Limb (tissue), 2 donors: ENCODE data around the gene EVI5.
"Not testable (repeated sequence)": the region's sequence is repeated elsewhere in the genome, so short reads cannot be mapped to it uniquely, and the experiment has no call there.

ENCODE experiments used
- DNase-seq, 2 donors: peaks; one replicate each; pipeline ENCODE4 v3.0.0-alpha.2; 2016; ENCODE audit errors: extremely low spot score in 2 of 2

The EVI5 gene

DNA sequence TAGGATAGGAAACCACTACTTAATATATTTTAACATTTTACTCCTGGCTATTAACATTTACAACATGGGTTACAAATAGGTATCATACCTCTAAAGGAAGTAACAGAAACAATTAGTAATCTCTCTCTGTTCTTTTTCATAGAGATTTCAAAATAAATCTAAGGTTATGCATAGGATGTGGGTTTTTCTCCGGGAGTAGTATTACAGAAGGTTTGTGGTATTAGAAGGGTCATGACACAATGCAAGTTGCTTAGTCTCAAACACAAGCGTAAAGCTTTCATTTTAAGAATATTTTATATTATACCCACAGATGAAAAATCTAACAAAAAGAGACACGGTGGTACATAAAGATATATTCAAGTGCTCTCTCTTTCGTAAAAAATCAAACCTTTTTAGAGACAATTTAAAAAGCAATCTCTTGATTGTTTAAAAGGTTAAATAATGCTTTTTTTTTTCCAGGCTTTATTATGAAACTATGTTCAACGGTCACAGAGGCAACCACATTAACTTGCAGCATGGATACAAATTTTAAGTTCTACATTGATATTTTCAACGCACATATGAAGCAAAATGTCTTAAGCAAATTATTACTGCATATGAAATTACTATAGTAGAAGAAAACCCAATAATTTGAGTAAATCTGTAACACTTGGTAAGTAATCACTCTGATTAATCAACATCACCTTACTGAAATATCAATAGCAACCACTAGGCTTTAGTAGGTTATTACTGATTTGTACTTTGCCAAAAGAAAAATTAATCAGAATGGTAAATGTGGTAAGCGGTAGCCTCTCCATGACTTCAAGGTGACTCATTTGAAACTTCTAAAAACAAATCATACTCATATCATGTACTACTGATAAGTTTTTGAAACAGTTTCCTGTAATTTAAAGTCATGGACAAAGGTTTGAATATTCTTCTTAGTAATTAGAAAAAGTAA is 200.8 kb downstream of the EVI5 start:
- no peak for DNase-seq

DNA sequence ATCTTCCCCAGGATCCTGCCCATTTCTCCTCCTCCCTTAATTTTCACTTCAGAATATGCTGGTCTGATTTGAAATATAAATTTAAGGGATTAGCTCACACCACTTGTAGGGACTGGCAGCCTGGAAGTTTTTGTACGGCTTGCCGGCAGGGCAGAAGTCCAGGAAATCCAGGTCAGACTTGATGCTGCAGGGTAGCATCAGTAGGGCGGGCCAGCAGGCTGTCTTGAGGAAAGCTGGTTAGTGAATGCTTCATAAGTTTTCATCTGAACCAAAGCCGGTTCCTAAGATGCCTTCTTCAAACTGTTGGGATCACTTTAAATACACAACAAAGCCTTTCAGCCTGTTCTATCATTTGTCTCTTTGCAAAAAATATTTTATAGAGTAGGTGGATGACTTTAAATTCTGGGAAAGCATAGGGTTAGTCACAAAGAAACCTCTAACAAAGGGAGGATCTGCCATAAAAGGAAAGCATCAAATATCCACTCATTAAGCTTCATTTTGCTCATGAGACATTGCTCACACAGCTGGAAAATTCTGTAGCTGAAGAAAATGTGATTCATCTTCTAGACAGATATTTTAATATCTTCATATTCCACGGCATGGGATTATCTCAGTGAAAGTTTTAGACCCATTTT is 207.5 kb downstream of the EVI5 start:
- DNase-seq = no peak

DNA sequence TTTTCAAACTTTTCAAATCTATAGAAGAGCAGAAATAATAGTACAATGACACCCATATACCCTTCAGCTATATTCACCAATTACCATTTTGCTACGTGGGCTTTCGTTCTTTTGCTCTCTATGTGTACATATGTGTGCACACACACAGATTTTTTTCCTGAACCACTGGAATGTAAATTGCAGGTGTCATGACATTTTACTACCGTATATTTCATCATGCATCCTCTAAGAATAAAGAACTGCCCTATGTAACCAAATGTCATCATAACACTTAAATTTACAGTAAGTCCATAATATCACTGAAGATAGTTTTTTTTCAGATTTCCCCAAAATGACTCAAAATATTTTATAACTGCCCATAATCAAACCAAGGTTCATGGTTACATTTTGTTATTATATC is 209.8 kb downstream of the EVI5 start:
- DNase-seq = no peak

DNA sequence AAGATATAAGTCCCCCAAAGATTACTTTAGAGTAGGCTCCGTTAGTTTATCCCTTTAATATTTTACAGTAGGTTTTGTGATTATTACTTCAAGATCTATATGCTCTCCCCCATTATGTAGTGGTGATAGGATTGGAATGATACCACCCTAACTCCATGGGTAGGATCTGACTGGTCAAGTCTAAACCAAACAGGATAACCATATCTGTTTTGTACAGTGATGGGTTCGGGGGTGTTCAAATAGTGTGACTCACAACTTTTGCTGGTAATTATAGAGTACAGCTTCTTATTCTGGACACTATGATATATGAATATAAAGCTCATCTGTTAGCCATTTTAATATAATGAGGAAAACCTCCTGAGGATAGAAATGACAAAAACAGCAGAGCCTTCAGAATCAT is 212.4 kb downstream of the EVI5 start:
- no peak for DNase-seq

DNA sequence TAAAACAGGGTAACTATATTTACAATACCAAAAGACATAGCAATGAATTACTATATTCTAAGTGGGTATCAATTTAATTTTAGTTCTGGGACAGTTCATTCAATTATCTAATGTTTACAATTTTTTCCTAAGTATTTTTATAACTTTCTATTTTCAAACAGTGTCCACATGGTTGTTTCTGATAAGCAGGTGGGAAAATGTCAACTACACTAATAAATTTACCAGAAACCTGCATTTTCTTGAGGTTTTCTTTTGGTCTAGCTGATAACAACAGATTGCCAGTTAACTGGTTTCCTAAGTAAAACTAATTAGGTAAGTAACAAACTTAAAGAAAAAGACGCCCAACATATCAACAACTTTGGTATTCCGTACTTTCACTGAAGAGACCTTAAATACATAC is 213.3 kb downstream of the EVI5 start:
- no peak for DNase-seq

DNA sequence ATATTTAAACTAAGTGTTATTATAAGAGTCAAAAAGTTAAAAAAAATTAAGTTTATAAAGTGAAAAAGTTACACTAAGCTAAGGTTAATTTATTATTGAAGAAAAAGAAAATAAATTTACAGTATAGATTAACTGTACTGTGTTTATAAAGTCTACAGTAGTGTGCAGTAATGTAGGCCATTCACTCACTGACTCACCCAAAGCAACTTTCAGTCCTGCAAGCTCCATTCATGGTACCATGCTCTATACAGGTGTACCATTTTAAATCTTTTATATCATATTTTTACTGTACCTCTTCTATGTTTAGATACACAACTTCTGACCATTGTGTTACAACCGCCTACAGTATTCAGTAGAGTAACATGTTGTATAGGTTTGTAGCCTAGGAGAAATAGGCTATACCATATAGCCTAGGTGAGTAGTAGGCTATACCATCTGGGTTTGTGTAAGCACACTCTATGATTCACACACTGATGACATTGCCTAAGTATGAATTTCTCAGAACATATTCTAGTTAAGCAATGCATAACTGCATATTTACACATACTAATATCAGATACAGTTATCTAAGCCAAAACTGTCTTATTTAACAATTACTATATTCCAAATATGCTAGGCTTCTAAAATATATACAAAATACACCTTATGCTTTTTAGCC is 217.6 kb downstream of the EVI5 start:
- no peak for DNase-seq

DNA sequence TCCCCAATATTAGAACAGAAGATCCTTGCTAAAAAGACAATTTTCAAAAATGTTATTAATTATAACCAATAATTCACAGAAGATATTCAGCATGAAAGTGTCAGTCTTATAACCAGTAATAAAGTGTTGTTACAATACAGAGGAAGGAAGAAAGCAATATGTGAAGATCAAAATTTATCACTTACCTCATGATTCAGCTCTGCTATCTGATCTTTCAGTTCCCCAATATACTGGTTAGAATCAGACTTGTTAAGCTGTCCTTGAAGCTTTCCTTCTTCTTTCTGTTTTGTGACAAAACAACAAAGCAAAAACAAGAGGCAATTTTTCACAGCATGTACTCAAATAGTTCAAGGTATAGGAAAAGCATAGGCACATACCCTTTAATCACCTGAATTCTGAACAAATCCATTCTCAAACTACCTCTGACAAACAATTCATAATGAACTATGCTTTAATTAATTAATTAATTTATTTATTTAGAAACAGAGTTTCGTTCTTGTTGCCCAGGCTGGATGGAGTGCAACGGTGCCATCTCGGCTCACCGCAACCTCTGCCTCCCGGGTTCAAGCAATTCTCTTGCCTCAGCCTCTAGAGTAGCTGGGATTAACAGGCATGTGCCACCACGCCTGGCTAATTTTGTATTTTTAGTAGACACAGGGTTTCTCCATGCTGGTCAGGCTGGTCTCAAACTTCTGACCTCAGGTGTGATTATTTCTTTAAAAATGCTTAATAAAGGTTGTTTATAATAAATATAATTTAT is 221.3 kb downstream of the EVI5 start:
- DNase-seq = no peak

DNA sequence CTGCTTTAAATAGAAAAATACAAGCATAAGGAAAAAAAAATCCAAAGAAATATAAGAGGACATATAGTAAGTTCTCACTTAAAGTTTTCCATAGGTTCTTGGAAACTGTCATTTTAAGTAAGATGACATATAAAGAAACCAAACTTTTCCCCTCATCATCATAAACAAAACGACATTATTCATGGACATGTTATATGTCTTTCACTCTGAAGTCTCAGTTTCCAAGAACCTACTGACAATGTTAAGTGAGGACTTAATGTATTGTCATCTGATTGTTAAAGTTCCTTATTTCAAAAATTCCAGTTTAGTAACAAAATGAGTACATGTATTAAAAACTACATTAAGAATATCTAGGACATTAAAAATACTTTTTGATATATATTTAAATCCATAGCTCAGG is 228.6 kb downstream of the EVI5 start:
- no peak for DNase-seq

DNA sequence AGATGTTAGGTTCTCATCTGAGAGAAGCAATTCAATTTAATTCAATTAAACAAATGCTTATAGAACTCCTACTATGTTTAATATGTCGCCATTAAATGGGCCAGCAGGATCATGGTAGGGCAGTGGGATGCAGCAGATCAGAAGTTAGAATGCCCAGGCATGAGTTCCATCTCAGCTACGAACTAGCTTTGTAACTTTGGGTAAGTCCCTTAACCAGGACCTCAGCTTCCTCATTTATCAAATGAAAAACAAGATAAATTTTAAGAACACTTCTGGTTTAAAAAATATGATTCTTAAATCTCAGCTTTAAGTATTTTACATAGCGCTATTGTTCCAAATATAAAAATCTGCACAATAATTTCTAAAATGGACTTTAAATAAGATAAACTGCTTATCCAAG is 230.7 kb downstream of the EVI5 start:
- DNase-seq = no peak

DNA sequence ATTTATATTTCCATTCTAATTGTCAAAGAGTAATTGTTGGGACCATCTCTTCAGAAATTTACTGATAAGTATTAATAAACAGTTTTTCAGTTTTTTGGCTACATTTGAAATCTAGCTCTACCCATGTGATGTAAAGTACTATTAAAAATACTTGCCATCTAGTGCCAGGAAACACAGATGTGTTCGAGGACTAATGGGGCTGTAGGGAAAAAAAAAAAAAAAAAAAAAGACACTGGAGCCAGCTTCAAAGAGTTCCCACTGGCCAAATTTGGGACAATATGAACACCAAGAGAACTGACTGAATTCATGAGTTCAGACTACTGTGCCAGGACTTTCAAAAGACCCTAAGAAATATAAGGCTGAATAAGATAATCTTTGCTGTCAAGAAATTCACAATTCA is 233.0 kb downstream of the EVI5 start:
- DNase-seq = no peak

DNA sequence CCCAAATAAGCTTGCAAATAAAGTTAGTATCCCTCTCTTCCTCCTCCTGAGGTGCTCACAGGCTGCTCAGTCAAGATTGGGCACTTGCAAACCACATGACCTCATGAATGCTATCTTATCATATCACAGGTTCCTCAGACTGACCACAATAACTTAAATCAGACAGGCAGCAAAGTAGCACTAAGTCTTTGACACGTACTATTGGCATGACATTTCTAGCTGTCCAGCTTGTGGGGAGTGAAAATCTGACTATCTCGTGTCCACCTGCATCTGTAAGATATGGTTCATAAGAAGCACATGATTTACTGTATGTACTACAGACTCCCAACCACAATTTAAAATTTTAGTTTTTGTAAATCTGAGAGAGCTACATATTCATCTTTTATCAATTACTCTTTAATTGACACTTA is 240.1 kb downstream of the EVI5 start:
- no peak for DNase-seq

DNA sequence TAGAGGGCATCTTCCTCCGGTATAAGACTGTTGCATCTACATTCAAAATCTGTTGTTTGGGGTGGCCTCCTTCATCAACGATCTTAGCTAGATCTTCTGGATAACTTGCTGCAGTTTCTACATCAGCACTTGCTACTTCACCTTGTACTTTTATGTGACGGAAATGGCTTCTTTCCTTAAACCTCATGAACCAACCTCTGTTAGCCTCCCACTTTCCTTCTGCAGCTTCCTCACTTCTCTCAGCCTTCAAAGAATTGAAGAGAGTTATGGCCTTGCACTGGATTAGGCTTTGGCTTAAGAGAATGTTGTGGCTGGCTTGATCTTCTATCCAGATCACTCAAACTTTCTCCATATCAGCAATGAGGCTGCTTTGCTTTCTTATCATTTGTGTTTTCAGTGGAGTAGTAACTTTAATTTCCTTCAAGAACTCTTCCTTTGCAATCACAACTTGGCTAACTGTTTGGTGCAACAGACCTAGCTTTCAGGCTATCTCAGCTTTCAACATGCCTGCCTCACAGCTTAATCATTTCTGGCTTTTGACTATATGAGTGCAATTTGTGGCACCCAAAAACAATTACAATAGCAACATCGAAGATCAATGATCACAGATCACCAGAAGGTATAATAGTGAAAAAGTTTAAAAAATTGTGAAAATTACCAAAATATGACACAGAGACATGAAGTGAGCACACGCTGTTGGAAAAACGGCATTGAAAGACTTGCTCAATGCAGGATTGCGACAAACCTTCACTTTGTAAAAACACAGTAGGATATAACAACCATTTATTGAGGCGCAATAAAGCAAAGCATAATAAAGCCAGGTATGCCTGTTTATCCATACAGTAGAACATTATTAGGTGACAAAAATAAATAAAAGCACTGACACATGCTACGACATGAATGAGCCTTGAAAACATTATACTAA is 241.5 kb downstream of the EVI5 start:
- DNase-seq = no peak

DNA sequence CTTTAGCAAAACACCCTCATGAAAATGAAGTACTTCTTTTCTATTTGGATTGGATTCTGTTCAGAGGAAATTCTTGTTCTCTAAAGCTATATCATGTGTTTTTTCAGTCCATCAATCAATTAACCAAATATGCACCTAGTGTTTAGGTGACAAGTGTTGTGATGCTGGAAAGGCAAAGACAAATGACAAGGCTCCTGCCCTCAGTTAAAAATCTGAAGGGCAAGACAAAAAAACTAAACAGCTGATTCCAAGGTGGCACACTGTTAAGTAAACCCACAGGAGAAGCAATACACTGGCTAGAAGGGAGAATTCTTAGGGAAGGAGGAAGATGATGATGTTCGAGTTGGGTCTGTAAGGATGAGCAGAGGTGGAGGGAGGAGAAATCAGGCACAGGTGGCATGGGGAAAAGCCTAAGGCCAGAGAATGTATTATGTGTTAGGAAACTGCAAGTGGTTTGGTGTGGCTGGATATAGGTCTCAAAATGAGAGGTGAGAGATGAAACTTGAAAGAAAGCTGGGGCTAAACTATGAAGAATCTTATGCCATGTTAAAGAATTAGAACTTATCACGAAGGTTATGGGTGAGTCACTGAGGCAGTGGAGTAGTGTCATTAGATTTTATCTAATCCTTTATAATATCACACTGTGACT is 246.4 kb downstream of the EVI5 start:
- DNase-seq = no peak

DNA sequence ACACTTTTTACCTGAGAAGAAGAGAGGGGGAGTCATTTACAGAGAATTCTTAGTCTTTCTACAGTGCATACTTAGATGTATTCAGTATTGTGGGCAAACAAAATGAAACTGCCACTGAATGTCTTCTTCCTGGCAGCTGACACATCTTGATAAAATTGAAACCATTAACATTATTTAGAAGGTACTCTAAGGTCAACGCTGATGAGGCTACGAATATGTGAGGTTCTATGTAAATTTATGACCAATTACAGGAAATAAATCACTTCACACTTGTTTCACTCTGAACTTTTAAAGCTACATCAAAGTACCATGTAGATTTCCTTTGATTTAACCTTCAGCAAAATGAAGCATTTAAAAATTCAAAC is 246.9 kb downstream of the EVI5 start:
- no peak for DNase-seq

DNA sequence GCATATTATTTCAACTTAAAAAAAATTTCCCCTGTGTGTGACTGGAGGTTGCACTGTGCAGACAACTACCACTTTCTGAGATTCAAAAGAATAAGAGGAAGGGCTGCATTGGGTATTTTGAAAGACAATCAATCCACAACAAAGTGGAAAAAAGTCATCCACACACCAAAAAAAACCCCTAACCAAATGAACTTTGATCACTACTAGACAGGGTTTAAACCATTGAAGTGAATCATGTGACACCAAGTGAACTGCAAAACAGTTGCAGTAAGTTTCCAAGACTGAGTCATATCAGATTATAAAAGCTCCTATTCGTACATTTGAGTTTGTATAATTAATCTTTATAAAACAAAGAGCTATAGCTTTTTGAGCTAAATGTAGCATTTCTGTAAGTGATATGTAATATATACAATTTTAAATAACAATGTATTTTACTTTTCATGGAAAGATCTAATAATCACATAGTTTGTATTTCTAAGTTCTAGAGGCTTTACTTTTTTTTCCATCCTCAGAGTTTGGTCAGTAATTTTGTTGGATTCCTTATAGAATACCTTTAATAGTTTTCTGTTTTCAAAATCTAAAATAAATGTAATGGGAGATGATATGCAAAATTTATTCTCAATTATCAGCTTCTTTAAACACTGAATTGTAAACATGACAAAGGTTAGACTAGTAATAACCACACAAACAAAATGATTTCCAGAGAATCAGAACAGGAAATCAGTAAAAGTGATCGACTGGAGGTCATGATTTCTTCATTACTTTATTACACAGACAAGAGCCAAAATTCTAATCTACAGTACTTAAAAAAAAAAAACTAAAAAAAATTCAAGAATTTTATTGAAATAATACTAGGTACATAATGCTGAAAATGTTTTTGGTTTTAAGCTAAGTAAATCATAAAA is 247.7 kb downstream of the EVI5 start:
- no peak for DNase-seq

DNA sequence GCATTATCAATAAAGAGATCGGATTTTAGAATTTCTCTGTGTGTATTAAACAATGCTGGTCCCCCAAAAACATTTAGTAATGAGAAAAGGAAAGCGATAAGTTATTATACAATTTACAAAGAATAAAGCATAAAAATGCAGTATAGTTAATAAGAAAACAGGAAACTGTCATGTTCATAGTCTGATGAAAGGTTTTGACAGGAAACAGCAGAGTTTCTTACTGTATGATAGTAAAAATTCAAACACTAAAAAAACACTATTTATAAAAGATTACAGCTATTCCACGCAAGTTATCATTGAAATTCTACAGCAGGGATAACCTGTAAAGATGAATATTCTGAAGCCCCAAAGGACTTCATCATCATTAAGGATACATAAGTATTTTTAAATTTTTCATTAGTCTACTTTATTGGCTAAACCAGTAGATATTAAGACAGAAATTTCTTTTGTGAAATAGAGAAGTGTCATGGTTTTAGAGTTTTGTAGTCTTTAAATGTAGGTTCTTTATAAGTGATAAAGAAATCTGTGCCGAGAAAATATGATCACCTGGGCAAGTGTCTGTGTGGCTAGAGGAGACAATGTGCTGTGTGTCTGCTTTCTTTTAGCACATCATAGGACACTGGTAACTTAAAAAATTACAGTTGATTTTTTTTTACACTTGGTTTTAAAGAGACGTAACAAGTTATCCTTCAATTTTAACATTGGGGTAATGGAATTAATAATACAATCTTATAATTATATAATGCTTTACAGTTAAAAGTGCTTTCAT is 248.5 kb downstream of the EVI5 start:
- no peak for DNase-seq

DNA sequence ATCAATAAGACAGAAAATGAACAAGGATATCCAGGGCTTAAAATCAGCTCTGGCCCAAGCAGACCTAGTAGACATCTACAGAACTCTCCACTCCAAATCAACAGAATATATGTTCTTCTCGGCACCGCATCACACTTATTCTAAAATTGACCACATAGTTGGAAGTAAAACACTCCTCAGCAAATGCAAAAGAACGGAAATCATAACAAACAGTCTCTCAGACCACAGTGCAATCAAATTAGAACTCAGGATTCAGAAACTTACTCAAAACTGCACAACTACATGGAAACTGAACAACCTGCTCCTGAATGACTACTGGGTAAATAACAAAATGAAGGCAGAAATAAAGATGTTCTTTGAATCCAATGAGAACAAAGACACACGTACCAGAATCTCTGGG is 252.5 kb downstream of the EVI5 start:
- DNase-seq = not testable (repeated sequence)

DNA sequence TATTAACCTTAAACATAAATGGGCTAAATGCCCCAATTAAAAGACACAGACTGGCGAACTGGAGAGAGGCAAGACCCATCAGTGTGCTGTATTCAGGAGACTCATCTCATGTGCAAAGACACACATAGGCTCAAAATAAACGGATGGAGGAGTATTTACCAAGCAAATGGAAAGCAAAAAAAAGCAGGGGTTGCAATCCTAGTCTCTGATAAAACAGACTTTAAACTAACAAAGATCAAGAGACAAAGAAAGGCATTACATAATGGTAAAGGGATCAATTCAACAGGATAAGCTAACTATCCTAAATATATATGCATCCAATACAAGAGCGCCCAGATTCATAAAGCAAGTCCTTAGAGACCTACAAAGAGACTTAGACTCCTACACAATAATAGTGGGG is 253.0 kb downstream of the EVI5 start:
- DNase-seq = not testable (repeated sequence)
